ENCODE results near the gene DTNBP1. TPM values are rescaled to one million over a fixed set of nuclear protein-coding genes. Genes with fewer than 3 reads are reported as not detected.

The DTNBP1 gene
- total RNA-seq, 2 experiments from 2014 or later: 14.6 to 16.3 TPM

- Mint-ChIP-seq H3K36me3 (ENCODE audit: low read depth) (peaks cover 31% of the 10 kb centered on the region), H3K27ac (no peak overlapping the region), H3K4me3 (no peak overlapping the region), H3K4me1 (ENCODE audit: low read depth) (no peaks in the 10 kb centered on the region), H3K9me3 (no peaks in the 10 kb centered on the region), H3K27me3 (ENCODE audit: low read depth) (no peaks in the 10 kb centered on the region)
- no peak for DNase-seq
- intact Hi-C loops (cut with micrococcal nuclease): no loop called here
- CTCF ChIA-PET: no interaction called here
Observed at GRCh38 chr6:15502446-15503345, 160.1 kb downstream of the DTNBP1 start.

- Mint-ChIP-seq H3K27ac (no peak overlapping the region), H3K36me3 (ENCODE audit: low read depth) (peaks cover 32% of the 10 kb centered on the region), H3K9me3 (no peaks in the 10 kb centered on the region), H3K27me3 (ENCODE audit: low read depth) (no peaks in the 10 kb centered on the region), H3K4me3 (no peak overlapping the region), H3K4me1 (ENCODE audit: low read depth) (no peaks in the 10 kb centered on the region)
- CTCF ChIA-PET: no interaction called here
- intact Hi-C loops (cut with micrococcal nuclease): no loop called here
- DNase-seq: no peak
Observed at GRCh38 chr6:15501826-15502445, 160.9 kb downstream of the DTNBP1 start.

GRCh38 chr6:15500901-15501825 is 161.7 kb downstream of the DTNBP1 start:
- DNase-seq: no peak
- Mint-ChIP-seq H3K36me3 (ENCODE audit: low read depth) (peaks cover 26% of the 10 kb centered on the region), H3K27ac (no peak overlapping the region), H3K9me3 (no peaks in the 10 kb centered on the region), H3K4me3 (no peak overlapping the region), H3K4me1 (ENCODE audit: low read depth) (no peaks in the 10 kb centered on the region), H3K27me3 (ENCODE audit: low read depth) (no peaks in the 10 kb centered on the region)
- CTCF ChIA-PET: no interaction called here
- intact Hi-C loops (cut with micrococcal nuclease): no loop called here

GRCh38 chr6:15500078-15500740 is 162.6 kb downstream of the DTNBP1 start:
- Mint-ChIP-seq H3K27ac (no peak overlapping the region), H3K4me1 (ENCODE audit: low read depth) (no peaks in the 10 kb centered on the region), H3K9me3 (no peaks in the 10 kb centered on the region), H3K27me3 (ENCODE audit: low read depth) (no peaks in the 10 kb centered on the region), H3K36me3 (ENCODE audit: low read depth) (peaks cover 35% of the 10 kb centered on the region), H3K4me3 (no peak overlapping the region)
- no peak for DNase-seq
- intact Hi-C loops (cut with micrococcal nuclease): no loop called here
- CTCF ChIA-PET: no interaction called here

GRCh38 chr6:15499591-15499990 is 163.2 kb downstream of the DTNBP1 start:
- H3K9me3 Mint-ChIP-seq: no peaks in the 10 kb centered on the region
- no peaks in the 10 kb centered on the region for H3K4me1 Mint-ChIP-seq (ENCODE audit: low read depth)
- no peak overlapping the region for H3K27ac Mint-ChIP-seq
- CTCF ChIA-PET: no interaction called here
- intact Hi-C loops (cut with micrococcal nuclease): no loop called here
- H3K4me3 Mint-ChIP-seq: no peak overlapping the region
- no peak for DNase-seq
- no peaks in the 10 kb centered on the region for H3K27me3 Mint-ChIP-seq (ENCODE audit: low read depth)
- peaks cover 36% of the 10 kb centered on the region for H3K36me3 Mint-ChIP-seq (ENCODE audit: low read depth)

- Mint-ChIP-seq H3K9me3 (no peaks in the 10 kb centered on the region), H3K27ac (no peak overlapping the region), H3K4me1 (ENCODE audit: low read depth) (no peaks in the 10 kb centered on the region), H3K4me3 (no peak overlapping the region), H3K27me3 (ENCODE audit: low read depth) (no peaks in the 10 kb centered on the region), H3K36me3 (ENCODE audit: low read depth) (peaks cover 34% of the 10 kb centered on the region)
- intact Hi-C loops (cut with micrococcal nuclease): no loop called here
- no peak for DNase-seq
- CTCF ChIA-PET: no interaction called here
Observed at GRCh38 chr6:15499125-15499524, 163.7 kb downstream of the DTNBP1 start.

GRCh38 chr6:15498640-15499039 is 164.2 kb downstream of the DTNBP1 start:
- no peak for DNase-seq
- CTCF ChIA-PET: no interaction called here
- peaks cover 34% of the 10 kb centered on the region for H3K36me3 Mint-ChIP-seq (ENCODE audit: low read depth)
- H3K27ac Mint-ChIP-seq: no peak overlapping the region
- no peaks in the 10 kb centered on the region for H3K9me3 Mint-ChIP-seq
- H3K27me3 Mint-ChIP-seq (ENCODE audit: low read depth): no peaks in the 10 kb centered on the region
- no peaks in the 10 kb centered on the region for H3K4me1 Mint-ChIP-seq (ENCODE audit: low read depth)
- H3K4me3 Mint-ChIP-seq: no peak overlapping the region
- intact Hi-C loops (cut with micrococcal nuclease): no loop called here

- Mint-ChIP-seq H3K4me1 (ENCODE audit: low read depth) (peaks cover 11% of the 10 kb centered on the region), H3K27ac (no peak overlapping the region), H3K9me3 (no peaks in the 10 kb centered on the region), H3K36me3 (ENCODE audit: low read depth) (peaks cover 28% of the 10 kb centered on the region), H3K27me3 (ENCODE audit: low read depth) (no peaks in the 10 kb centered on the region), H3K4me3 (no peak overlapping the region)
- intact Hi-C loops (cut with micrococcal nuclease): no loop called here
- no peak for DNase-seq
- CTCF ChIA-PET: no interaction called here
Observed at GRCh38 chr6:15496345-15497131, 166.3 kb downstream of the DTNBP1 start.

GRCh38 chr6:15495375-15495901 is 167.4 kb downstream of the DTNBP1 start:
- Mint-ChIP-seq H3K4me1 (ENCODE audit: low read depth) (peaks cover 22% of the 10 kb centered on the region), H3K36me3 (ENCODE audit: low read depth) (peaks cover 27% of the 10 kb centered on the region), H3K27ac (peak overlapping the region; percentile 7), H3K9me3 (no peaks in the 10 kb centered on the region), H3K4me3 (no peak overlapping the region), H3K27me3 (ENCODE audit: low read depth) (no peaks in the 10 kb centered on the region)
- CTCF ChIA-PET: no interaction called here
- DNase-seq: no peak
- intact Hi-C loops (cut with micrococcal nuclease): no loop called here

GRCh38 chr6:15493437-15494168 is 169.2 kb downstream of the DTNBP1 start:
- DNase-seq: no peak
- Mint-ChIP-seq H3K36me3 (ENCODE audit: low read depth) (peaks cover 26% of the 10 kb centered on the region), H3K4me3 (no peak overlapping the region), H3K27ac (no peak overlapping the region), H3K9me3 (no peaks in the 10 kb centered on the region), H3K27me3 (ENCODE audit: low read depth) (no peaks in the 10 kb centered on the region), H3K4me1 (ENCODE audit: low read depth) (peaks cover 36% of the 10 kb centered on the region)
- CTCF ChIA-PET: interaction anchor here (0.7 kb wide), 1 partner anchor 657 kb away, joined by 3 read pairs; no protein-coding TSS in a partner anchor
- intact Hi-C loops (cut with micrococcal nuclease): loop anchor here (5.0 kb wide), 2 partner anchors 151 to 1281 kb away; no protein-coding TSS in a partner anchor

GRCh38 chr6:15491986-15492269 is 170.9 kb downstream of the DTNBP1 start:
- H3K9me3 Mint-ChIP-seq: no peaks in the 10 kb centered on the region
- peaks cover 25% of the 10 kb centered on the region for H3K36me3 Mint-ChIP-seq (ENCODE audit: low read depth)
- intact Hi-C loops (cut with micrococcal nuclease): loop anchor here (1.0 to 5.0 kb wide), 6 partner anchors 51 to 1280 kb away; no protein-coding TSS in a partner anchor

More at GRCh38 chr6:15491986-15492269, 170.9 kb downstream of the DTNBP1 start:
- no peak for DNase-seq
- Mint-ChIP-seq H3K27ac (no peak overlapping the region), H3K4me1 (ENCODE audit: low read depth) (peaks cover 36% of the 10 kb centered on the region), H3K4me3 (no peak overlapping the region), H3K27me3 (ENCODE audit: low read depth) (no peaks in the 10 kb centered on the region)
- CTCF ChIA-PET: interaction anchor here (0.6 kb wide), 2 partner anchors 266 to 904 kb away, joined by 3 to 4 read pairs; no protein-coding TSS in a partner anchor
